ENCODE data around the gene ATP8B4.

DNA sequence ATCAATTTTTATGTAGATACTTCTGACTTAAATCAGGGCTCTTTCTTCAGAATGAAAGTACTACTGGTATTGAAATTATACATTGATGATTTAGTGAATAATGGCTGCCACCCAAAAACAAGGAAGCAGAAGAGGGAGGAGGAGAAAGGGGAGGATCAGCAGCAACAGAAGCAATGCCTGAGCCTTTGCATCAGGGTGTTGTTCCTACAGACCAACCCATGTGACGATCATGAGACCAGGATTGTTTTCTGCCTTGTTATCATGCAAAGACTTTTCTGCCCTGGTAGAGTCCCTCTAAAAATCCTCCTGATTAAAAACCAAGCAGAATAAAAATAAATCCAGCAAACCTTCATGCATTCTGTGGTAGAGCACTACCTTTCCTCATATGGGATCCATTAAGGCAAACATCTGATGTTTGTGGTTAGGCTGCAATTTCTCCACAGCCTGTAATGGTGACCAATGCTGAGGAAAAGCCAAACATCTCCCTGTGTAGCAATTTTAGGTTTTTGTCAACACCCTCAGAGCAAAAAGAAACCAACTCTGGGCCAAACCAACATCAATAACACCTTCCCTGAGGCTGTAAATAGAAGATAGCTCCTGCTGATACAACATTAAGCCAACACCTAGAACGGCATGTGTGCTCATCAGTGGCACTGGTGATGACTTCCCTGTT lies 191.7 kb downstream of the ATP8B4 start:
- TF ChIP-seq POLR2A (IDR thresholded peaks at IDR 0.05): no peak
- TF ChIP-seq, protein P1, sequence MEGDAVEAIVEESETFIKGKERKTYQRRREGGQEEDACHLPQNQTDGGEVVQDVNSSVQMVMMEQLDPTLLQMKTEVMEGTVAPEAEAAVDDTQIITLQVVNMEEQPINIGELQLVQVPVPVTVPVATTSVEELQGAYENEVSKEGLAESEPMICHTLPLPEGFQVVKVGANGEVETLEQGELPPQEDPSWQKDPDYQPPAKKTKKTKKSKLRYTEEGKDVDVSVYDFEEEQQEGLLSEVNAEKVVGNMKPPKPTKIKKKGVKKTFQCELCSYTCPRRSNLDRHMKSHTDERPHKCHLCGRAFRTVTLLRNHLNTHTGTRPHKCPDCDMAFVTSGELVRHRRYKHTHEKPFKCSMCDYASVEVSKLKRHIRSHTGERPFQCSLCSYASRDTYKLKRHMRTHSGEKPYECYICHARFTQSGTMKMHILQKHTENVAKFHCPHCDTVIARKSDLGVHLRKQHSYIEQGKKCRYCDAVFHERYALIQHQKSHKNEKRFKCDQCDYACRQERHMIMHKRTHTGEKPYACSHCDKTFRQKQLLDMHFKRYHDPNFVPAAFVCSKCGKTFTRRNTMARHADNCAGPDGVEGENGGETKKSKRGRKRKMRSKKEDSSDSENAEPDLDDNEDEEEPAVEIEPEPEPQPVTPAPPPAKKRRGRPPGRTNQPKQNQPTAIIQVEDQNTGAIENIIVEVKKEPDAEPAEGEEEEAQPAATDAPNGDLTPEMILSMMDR (IDR thresholded peaks at IDR 0.05): no peak

All from upper lobe of left lung (tissue), 4 donors.